Mucosa of descending colon (tissue), 3 donors: Measurements from ENCODE around the gene MOGAT1. TPM values are rescaled to one million over a fixed set of nuclear protein-coding genes. Genes with fewer than 3 reads are reported as not detected.
A peak's percentile ranks its signal among the peaks of the same experiment; 100 is the strongest.
"Not testable (repeated sequence)": the region's sequence is repeated elsewhere in the genome, so short reads cannot be mapped to it uniquely, and the experiment has no call there.

Experiments
- ATAC-seq: fragments of 200-7000 bp; cut with Tn5 transposase; one replicate; pipeline ENCODE4 v1.9.1; 2020; ENCODE audit warnings: mild to moderate bottlenecking, moderate library complexity
- DNase-seq, 3 donors: peaks; one replicate each; pipeline ENCODE4 v3.0.0-alpha.2; 2020
- H3K36me3 ChIP-seq: fragments of 200-600 bp; one replicate; pipeline ENCODE4 v1.8.0; 2021; ENCODE audit warnings: low read depth, mild to moderate bottlenecking
- H3K4me1 ChIP-seq: fragments of 200-600 bp; one replicate; pipeline ENCODE4 v1.8.0; 2021; ENCODE audit warnings: low read depth, mild to moderate bottlenecking
- H3K4me3 ChIP-seq: fragments of 200-600 bp; one replicate; pipeline ENCODE4 v1.8.0; 2021; ENCODE audit warnings: mild to moderate bottlenecking
- H3K9me3 ChIP-seq: fragments of 200-600 bp; one replicate; pipeline ENCODE4 v1.8.0; 2021; ENCODE audit warnings: mild to moderate bottlenecking
- intact Hi-C, 2 donors: fragments of 100-400 bp; cut with DNase I in 1 of 2; cut with micrococcal nuclease in 1 of 2; formaldehyde crosslinking; loops; one replicate each; pipeline versions ENCODE4 v1.11.0 to v1.11.1; 2022; cut with DNase I, micrococcal nuclease
- total RNA-seq, 3 donors: library from RNA; stranded (reverse); fragmentation: NEBNext Ultra II Directional in 2 of 3; extraction: Animal tissue kit (Norgen Biotek cat#: 25700) in 2 of 3; gene quantifications; one replicate each; pipeline versions ENCODE4 v1.2.1 to v1.2.4, GENCODE V29; 2021 to 2023
- TF ChIP-seq, protein P1 (sequence below): fragments of 200-600 bp; IDR thresholded peaks from one replicate; pipeline ENCODE4 v1.8.0; 2022; ENCODE audit warnings: antibody characterized with exemption, mild to moderate bottlenecking
- donor health status: DM: no; HTN: no; CAD: no; lungs with moderate emphysema.
- donor health status: DM: no; HTN: no; CAD: no.
- donor health status: DM: no; HTN: yes; CAD: no.

The MOGAT1 gene
- total RNA-seq, 3 donors from 2014 or later, result 0.38 TPM; not detected in 2

DNA sequence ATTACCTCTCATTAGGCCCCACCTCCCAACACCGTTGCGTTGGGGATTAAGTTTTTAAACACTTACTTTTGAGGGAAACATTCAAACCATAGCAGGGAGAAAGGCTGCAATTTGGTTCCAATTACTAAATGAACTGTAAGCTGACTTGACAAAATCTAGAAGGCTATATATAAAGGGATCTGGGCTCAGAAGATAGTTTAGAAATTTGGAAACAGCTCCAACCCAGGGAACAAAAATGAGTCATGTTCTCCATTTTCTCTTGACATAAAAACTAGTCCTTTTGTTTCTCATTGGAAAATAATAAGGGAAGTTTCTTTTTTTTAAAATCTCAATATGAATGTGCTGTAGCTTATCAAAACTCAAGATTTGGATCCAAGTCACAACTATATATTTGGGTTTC is 17.5 kb downstream of the MOGAT1 start:
- Histone ChIP-seq H3K36me3 (no peaks in the 10 kb centered on the region), H3K4me1 (no peaks in the 10 kb centered on the region), H3K4me3 (no peak overlapping the region), H3K9me3 (no peaks in the 10 kb centered on the region)
- ATAC-seq (no peak), DNase-seq (no peak)
- intact Hi-C loops, result no loop called here
- TF ChIP-seq, protein P1, sequence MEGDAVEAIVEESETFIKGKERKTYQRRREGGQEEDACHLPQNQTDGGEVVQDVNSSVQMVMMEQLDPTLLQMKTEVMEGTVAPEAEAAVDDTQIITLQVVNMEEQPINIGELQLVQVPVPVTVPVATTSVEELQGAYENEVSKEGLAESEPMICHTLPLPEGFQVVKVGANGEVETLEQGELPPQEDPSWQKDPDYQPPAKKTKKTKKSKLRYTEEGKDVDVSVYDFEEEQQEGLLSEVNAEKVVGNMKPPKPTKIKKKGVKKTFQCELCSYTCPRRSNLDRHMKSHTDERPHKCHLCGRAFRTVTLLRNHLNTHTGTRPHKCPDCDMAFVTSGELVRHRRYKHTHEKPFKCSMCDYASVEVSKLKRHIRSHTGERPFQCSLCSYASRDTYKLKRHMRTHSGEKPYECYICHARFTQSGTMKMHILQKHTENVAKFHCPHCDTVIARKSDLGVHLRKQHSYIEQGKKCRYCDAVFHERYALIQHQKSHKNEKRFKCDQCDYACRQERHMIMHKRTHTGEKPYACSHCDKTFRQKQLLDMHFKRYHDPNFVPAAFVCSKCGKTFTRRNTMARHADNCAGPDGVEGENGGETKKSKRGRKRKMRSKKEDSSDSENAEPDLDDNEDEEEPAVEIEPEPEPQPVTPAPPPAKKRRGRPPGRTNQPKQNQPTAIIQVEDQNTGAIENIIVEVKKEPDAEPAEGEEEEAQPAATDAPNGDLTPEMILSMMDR, result no peak

DNA sequence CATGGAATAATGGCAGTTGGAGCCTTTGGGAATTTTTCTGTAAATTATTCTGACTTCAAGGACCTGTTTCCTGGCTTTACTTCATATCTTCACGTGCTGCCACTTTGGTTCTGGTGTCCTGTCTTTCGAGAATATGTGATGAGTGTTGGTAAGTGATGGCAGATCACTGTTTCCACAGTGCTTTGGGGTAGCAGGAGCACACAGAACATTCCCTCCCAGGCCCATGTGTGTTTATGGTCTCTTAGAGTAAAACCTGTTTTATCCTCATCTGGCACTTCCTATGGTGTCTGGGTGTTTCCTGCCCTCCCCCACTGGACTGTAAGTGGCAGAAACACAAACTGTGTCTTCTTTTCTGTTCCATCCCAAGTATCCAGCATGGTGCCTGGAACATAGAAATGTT is 17.9 kb downstream of the MOGAT1 start:
- no peak for ATAC-seq
- Histone ChIP-seq H3K4me3 (no peak overlapping the region), H3K36me3 (no peaks in the 10 kb centered on the region), H3K9me3 (no peaks in the 10 kb centered on the region), H3K4me1 (no peaks in the 10 kb centered on the region)
- no peak for DNase-seq
- intact Hi-C loops, result no loop called here
- TF ChIP-seq, protein P1, result no peak

DNA sequence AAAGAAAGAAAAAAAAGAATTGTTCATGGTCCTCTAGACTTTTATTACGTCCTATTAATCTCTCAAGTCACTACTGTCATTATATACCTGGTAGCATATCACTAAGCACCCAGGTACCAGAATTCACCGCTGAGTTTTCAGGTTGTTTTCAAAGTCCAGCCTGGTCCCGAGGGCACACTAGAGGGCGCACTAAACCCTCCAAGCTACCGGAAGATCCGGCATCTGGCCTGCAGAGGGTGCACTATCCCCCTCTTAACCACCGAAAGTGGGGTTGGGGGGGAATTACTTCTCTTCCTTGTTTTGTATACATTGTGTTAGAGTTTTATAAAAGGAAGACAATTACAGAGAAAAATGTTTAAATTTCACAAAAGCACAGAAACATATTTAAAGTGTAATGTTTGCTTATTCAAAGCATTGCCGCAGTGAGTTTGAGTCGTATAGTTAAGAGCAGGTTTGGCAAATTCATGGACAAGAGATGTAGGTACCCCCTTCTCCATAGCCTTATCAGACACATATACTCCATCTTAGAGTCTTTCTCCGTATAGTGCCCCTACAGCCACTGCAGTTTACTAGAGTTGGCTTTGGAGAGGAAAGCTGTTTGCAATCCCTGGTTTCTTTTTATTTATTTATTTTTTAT is 19.2 kb downstream of the MOGAT1 start:
- Histone ChIP-seq H3K9me3 (no peaks in the 10 kb centered on the region), H3K4me3 (no peak overlapping the region), H3K4me1 (no peaks in the 10 kb centered on the region), H3K36me3 (no peaks in the 10 kb centered on the region)
- ATAC-seq (peak; percentile 99), DNase-seq (peak; percentile 71 to 90 (median 77))
- intact Hi-C loops, result no loop called here
- TF ChIP-seq, protein P1, result peak; percentile 92

DNA sequence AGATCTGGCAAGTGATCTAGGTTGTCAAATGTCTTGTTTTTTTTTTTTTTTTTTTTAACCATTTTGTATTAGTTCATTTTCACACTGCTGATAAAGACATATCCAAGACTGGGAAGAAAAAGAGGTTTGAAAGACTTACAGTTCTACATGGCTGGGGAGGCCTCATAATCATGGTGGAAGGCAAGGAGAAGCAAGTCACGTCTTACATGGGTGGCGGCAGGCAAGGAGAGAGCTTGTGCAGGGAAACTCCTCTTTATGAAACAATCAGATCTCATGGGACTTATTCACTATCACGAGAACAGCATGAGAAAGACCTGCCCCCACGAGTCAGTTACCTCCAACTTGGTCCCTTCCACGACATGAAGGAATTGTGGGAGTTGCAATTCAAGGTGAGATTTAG is 22.0 kb downstream of the MOGAT1 start:
- intact Hi-C loops, H3K4me1 ChIP-seq, DNase-seq, H3K4me3 ChIP-seq, ATAC-seq, H3K36me3 ChIP-seq, H3K9me3 ChIP-seq: not testable (repeated sequence)

DNA sequence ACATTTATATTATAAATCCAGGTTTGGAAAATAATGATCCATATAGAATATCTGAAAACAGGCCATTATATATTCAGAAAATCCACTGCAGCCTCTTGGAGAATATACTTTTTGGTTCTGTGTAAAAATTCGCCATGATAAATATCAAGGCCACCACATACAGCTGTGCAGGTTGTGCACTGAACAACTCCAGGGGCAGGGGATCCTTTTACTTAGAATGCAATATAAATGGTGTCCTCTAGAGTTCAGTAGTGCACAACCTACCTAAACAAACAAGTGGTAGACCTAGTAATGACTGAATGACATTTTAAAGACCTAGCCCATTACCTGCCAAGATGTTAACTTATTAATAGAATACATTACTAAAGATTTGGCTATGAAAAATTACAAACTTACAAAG is 22.4 kb downstream of the MOGAT1 start:
- no peak overlapping the region for H3K4me3 ChIP-seq
- intact Hi-C loops, result no loop called here
- no peaks in the 10 kb centered on the region for H3K9me3 ChIP-seq
- DNase-seq (no peak), ATAC-seq (peak; percentile 63)
- no peaks in the 10 kb centered on the region for H3K36me3 ChIP-seq
- no peaks in the 10 kb centered on the region for H3K4me1 ChIP-seq
- TF ChIP-seq, protein P1, result no peak

DNA sequence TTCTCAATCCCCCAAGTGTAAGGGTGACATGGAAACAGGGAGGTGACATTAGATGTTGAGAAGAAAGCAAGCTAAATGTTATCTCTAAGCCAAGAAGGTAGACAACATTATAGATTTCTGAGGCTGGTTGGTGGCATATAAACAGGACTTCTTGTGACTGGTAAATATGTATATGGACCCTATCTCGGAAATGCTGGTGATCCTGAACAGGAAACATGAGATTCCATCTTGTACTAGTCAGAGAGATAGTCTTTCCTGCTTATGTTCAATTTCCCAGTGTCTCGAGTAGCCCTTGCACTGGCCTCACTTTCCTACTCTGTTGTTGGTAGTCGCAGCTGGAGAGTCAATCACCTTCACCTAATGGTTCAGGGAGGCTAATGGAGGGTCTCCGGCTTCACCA is 26.8 kb downstream of the MOGAT1 start:
- DNase-seq (no peak), ATAC-seq (no peak)
- Histone ChIP-seq H3K4me3 (no peak overlapping the region), H3K9me3 (no peaks in the 10 kb centered on the region), H3K36me3 (no peaks in the 10 kb centered on the region), H3K4me1 (no peaks in the 10 kb centered on the region)
- intact Hi-C loops, result no loop called here
- TF ChIP-seq, protein P1, result no peak
